ENCODE data around the gene KDM8. TPM values are rescaled to one million over a fixed set of nuclear protein-coding genes. Genes with fewer than 3 reads are reported as not detected.
A peak's percentile ranks its signal among the peaks of the same experiment; 100 is the strongest.

KDM8 gene
- total and polyA plus RNA-seq, 9 of the 15 experiments (the other 6 are each of a cell fraction or from before 2014, with no cell fraction given), result 0.61 to 9.1 (median 5.4) TPM

GRCh38 chr16:27245276-27246172 is 42.2 kb downstream of the KDM8 start (continued):
- no peak for TF ChIP-seq CTCF (IDR thresholded peaks at IDR 0.05 in 2 of 3, conservative IDR thresholded peaks at IDR 0.05 in 1 of 3; ENCODE audit: insufficient read depth in 2 of 3, low read depth in 1 of 3, low read length in 3 of 3)
- TF ChIP-seq ZNF407 (IDR thresholded peaks at IDR 0.05; ENCODE audit: low read depth), result no peak
- no peak for TF ChIP-seq MIER1 (IDR thresholded peaks at IDR 0.05; ENCODE audit: low read depth)
- no peak for TF ChIP-seq CAMTA2 (CRISPR knock-in tag; conservative IDR thresholded peaks at IDR 0.05)
- TF ChIP-seq HLTF (IDR thresholded peaks at IDR 0.05), result no peak
- no peak for TF ChIP-seq CBX3 (IDR thresholded peaks at IDR 0.05; ENCODE audit: borderline replicate concordance in 1 of 2, low read length in 2 of 2)
- peak; percentile 38; the same call in 1 of the 2 replicates for TF ChIP-seq NFIC (IDR thresholded peaks at IDR 0.05)
- no peak for TF ChIP-seq VEZF1 (CRISPR knock-in tag; IDR thresholded peaks at IDR 0.05)
- no peak for TF ChIP-seq RBM14 (IDR thresholded peaks at IDR 0.05; ENCODE audit: borderline replicate concordance, insufficient read depth, low read depth, low read length)
- no peak for TF ChIP-seq FIP1L1 (IDR thresholded peaks at IDR 0.05; ENCODE audit: low read depth, low read length, poor library complexity, severe bottlenecking)
- TF ChIP-seq PHTF2 (CRISPR knock-in tag; IDR thresholded peaks at IDR 0.05), result no peak
- peak; percentile 57; the same call in 1 of the 2 replicates for TF ChIP-seq NFE2 (IDR thresholded peaks at IDR 0.05; ENCODE audit: low read depth)
- TF ChIP-seq ZNF3 (CRISPR knock-in tag; IDR thresholded peaks at IDR 0.05), result no peak
- no peak for TF ChIP-seq PTBP1 (IDR thresholded peaks at IDR 0.05; ENCODE audit: low read depth, low read length)
- no peak for TF ChIP-seq ZNF354B (CRISPR knock-in tag; IDR thresholded peaks at IDR 0.05)
- TF ChIP-seq GABPB1 (CRISPR knock-in tag; IDR thresholded peaks at IDR 0.05), result no peak

Data from K562 (cell line).